Measurements from ENCODE around the gene TNS1. TPM values are rescaled to one million over a fixed set of nuclear protein-coding genes. Genes with fewer than 3 reads are reported as not detected.

Gene TNS1
- total and polyA plus RNA-seq, 2 experiments from 2014 or later, result 16.2 to 27.6 TPM

- Histone ChIP-seq H3K4me2 (no peak overlapping the region), H3K27ac (no peak overlapping the region), H3K9me2 (replicated peaks; ENCODE audit: insufficient read depth) (no peaks in the 10 kb centered on the region), H3K4me1 (ENCODE audit: insufficient read depth) (peaks cover 53% of the 10 kb centered on the region), H3K9me3 (ENCODE audit: low read depth) (no peaks in the 10 kb centered on the region), H4K20me1 (ENCODE audit: insufficient read depth, poor library complexity, severe bottlenecking) (no peaks in the 10 kb centered on the region), H2AFZ (no peak overlapping the region), H3K79me2 (peaks cover 14% of the 10 kb centered on the region), H3K36me3 (replicated peaks; ENCODE audit: insufficient read depth, low read depth) (no peaks in the 10 kb centered on the region), H3K27me3 (no peaks in the 10 kb centered on the region), H3K4me3 (no peak overlapping the region)
- TF ChIP-seq EZH2 (IDR thresholded peaks at IDR 0.05; ENCODE audit: borderline replicate concordance) (no peak), EZH2phosphoT487 (IDR thresholded peaks at IDR 0.05; ENCODE audit: low read depth, severe bottlenecking, unreplicated experiment) (no peak), CTCF (IDR thresholded peaks at IDR 0.05; ENCODE audit: poor library complexity) (no peak)
- whole genome bisulfite sequencing (ENCODE audit: low lambda C conversion rate, missing lambda C conversion rate), result 75% methylated on average over 10 of the region's 11 CpGs
- no peak for DNase-seq (ENCODE audit: low spot score)
Measured at GRCh38 chr2:217951521-217952247, 51.1 kb downstream of the TNS1 start.

- Histone ChIP-seq H3K4me2 (no peak overlapping the region), H3K79me2 (peaks cover 16% of the 10 kb centered on the region)
Measured at GRCh38 chr2:217951091-217951490, 51.7 kb downstream of the TNS1 start.

GRCh38 chr2:217950401-217950871, 52.4 kb downstream of the TNS1 start:
- Histone ChIP-seq H3K4me3 (no peak overlapping the region), H3K4me1 (ENCODE audit: insufficient read depth) (peaks cover 53% of the 10 kb centered on the region), H2AFZ (no peak overlapping the region), H3K4me2 (no peak overlapping the region), H3K9me3 (ENCODE audit: low read depth) (no peaks in the 10 kb centered on the region), H3K79me2 (peaks cover 18% of the 10 kb centered on the region), H3K27ac (no peak overlapping the region), H3K36me3 (replicated peaks; ENCODE audit: insufficient read depth, low read depth) (no peaks in the 10 kb centered on the region), H3K27me3 (no peaks in the 10 kb centered on the region), H3K9me2 (replicated peaks; ENCODE audit: insufficient read depth) (no peaks in the 10 kb centered on the region), H4K20me1 (ENCODE audit: insufficient read depth, poor library complexity, severe bottlenecking) (no peaks in the 10 kb centered on the region)
- 89% methylated on average over 9 of the region's 10 CpGs for WGBS (ENCODE audit: low lambda C conversion rate, missing lambda C conversion rate)
- peak; percentile 54 for DNase-seq (ENCODE audit: low spot score)
- no peak for TF ChIP-seq EZH2phosphoT487 (IDR thresholded peaks at IDR 0.05; ENCODE audit: low read depth, severe bottlenecking, unreplicated experiment)
- no peak for TF ChIP-seq EZH2 (IDR thresholded peaks at IDR 0.05; ENCODE audit: borderline replicate concordance)

More at GRCh38 chr2:217951091-217951490, 51.7 kb downstream of the TNS1 start:
- H2AFZ ChIP-seq, result no peak overlapping the region
- H3K4me3 ChIP-seq, result no peak overlapping the region
- DNase-seq (ENCODE audit: low spot score), result no peak
- 69% methylated on average over 4 of the region's 4 CpGs for WGBS (ENCODE audit: low lambda C conversion rate, missing lambda C conversion rate)
- H3K27me3 ChIP-seq, result no peaks in the 10 kb centered on the region
- H3K4me1 ChIP-seq (ENCODE audit: insufficient read depth), result peaks cover 53% of the 10 kb centered on the region
- H3K9me3 ChIP-seq (ENCODE audit: low read depth), result no peaks in the 10 kb centered on the region
- H3K9me2 ChIP-seq (replicated peaks; ENCODE audit: insufficient read depth), result no peaks in the 10 kb centered on the region
- no peak overlapping the region for H3K27ac ChIP-seq
- H3K36me3 ChIP-seq (replicated peaks; ENCODE audit: insufficient read depth, low read depth), result no peaks in the 10 kb centered on the region
- H4K20me1 ChIP-seq (ENCODE audit: insufficient read depth, poor library complexity, severe bottlenecking), result no peaks in the 10 kb centered on the region
- TF ChIP-seq EZH2 (IDR thresholded peaks at IDR 0.05; ENCODE audit: borderline replicate concordance) (no peak), CTCF (IDR thresholded peaks at IDR 0.05; ENCODE audit: poor library complexity) (no peak)

GRCh38 chr2:217949447-217949846, 53.3 kb downstream of the TNS1 start:
- no peaks in the 10 kb centered on the region for H3K9me3 ChIP-seq (ENCODE audit: low read depth)
- H2AFZ ChIP-seq, result no peak overlapping the region
- no peak overlapping the region for H3K4me3 ChIP-seq
- peaks cover 18% of the 10 kb centered on the region for H3K79me2 ChIP-seq
- H3K4me1 ChIP-seq (ENCODE audit: insufficient read depth), result peaks cover 58% of the 10 kb centered on the region
- H3K36me3 ChIP-seq (replicated peaks; ENCODE audit: insufficient read depth, low read depth), result no peaks in the 10 kb centered on the region
- no peaks in the 10 kb centered on the region for H4K20me1 ChIP-seq (ENCODE audit: insufficient read depth, poor library complexity, severe bottlenecking)
- H3K27ac ChIP-seq, result no peak overlapping the region
- TF ChIP-seq EZH2phosphoT487 (IDR thresholded peaks at IDR 0.05; ENCODE audit: low read depth, severe bottlenecking, unreplicated experiment), result no peak
- no peak for TF ChIP-seq CTCF (IDR thresholded peaks at IDR 0.05; ENCODE audit: poor library complexity)
- no peak for TF ChIP-seq EZH2 (IDR thresholded peaks at IDR 0.05; ENCODE audit: borderline replicate concordance)
- H3K27me3 ChIP-seq, result no peaks in the 10 kb centered on the region
- DNase-seq (ENCODE audit: low spot score), result no peak
- no peaks in the 10 kb centered on the region for H3K9me2 ChIP-seq (replicated peaks; ENCODE audit: insufficient read depth)
- no peak overlapping the region for H3K4me2 ChIP-seq

Measured in hepatocyte (in vitro differentiated cells).